B cell (primary cell): ENCODE results near the gene ARHGAP27. TPM values are rescaled to one million over a fixed set of nuclear protein-coding genes. Genes with fewer than 3 reads are reported as not detected.

Source experiments
- ATAC-seq: fragments of 200-7000 bp; cut with Tn5 transposase; one replicate; pipeline ENCODE4 v1.10.0; 2021; ENCODE audit warnings: low read depth, mild to moderate bottlenecking, moderate number of reproducible peaks, moderate library complexity
- CTCF ChIA-PET: fragments of 350-600 bp; sonication (Branson Sonifier 250); formaldehyde crosslinking; loops from one replicate; lab custom pipeline; 2021; ENCODE audit warnings: antibody characterized with exemption, inconsistent platforms; lab: Charles Lee
- POLR2A ChIA-PET: fragments of 350-600 bp; sonication (Branson Sonifier 250); formaldehyde crosslinking; loops from one replicate; lab custom pipeline; 2021; ENCODE audit warnings: antibody characterized with exemption; lab: Charles Lee
- DNase-seq: peaks from one replicate; pipeline ENCODE4 v3.0.0; 2013
- H2AFZ ChIP-seq: 2 replicates; pipeline ENCODE4 v1.6.1; 2012; ENCODE audit warnings: mild to moderate bottlenecking, low read depth, low read length; ENCODE audit not compliant: insufficient read depth, poor library complexity, severe bottlenecking
- H3K27ac ChIP-seq, 2 donors: 1 replicate in 1 of 2; 2 replicates in 1 of 2; pipeline ENCODE4 v1.5.1; 2012 to 2013; ENCODE audit warnings: low read length in 2 of 2, mild to moderate bottlenecking in 2 of 2, moderate library complexity in 1 of 2
- H3K27me3 ChIP-seq, 4 experiments: fragments of 200-600 bp in 1 of 4; sonication (generic) in 1 of 4; replicated peaks in 1 of 4; 1 replicate in 2 of 4; 2 replicates in 2 of 4; pipeline versions ENCODE4 v1.6.1 to v1.7.0; 2013 to 2016; ENCODE audit warnings: low read length in 3 of 4, mild to moderate bottlenecking in 2 of 4, mixed read lengths in 1 of 4, moderate library complexity in 1 of 4; ENCODE audit not compliant: insufficient read depth in 4 of 4, control insufficient read depth in 3 of 4; ENCODE audit errors: control extremely low read depth in 1 of 4
- H3K36me3 ChIP-seq, 2 experiments: replicated peaks in 1 of 2; 1 replicate in 1 of 2; 2 replicates in 1 of 2; pipeline versions ENCODE4 v1.6.1 to v1.7.1; 2013; ENCODE audit warnings: low read length in 1 of 2; ENCODE audit not compliant: insufficient read depth in 2 of 2, control insufficient read depth in 1 of 2; ENCODE audit errors: control extremely low read depth in 1 of 2, extremely low read depth in 1 of 2
- H3K4me1 ChIP-seq, 2 donors: fragments of 200-600 bp in 1 of 2; sonication (generic) in 1 of 2; 1 replicate in 1 of 2; 2 replicates in 1 of 2; pipeline versions ENCODE4 v1.5.1 to v1.6.1; 2013 to 2017; ENCODE audit warnings: low read length in 2 of 2; ENCODE audit not compliant: control insufficient read depth in 2 of 2, insufficient read depth in 2 of 2
- H3K4me2 ChIP-seq: replicated peaks from 2 replicates; pipeline ENCODE3; 2012; ENCODE audit warnings: mild to moderate bottlenecking, low read depth, low read length; ENCODE audit not compliant: poor library complexity, severe bottlenecking
- H3K4me3 ChIP-seq, 5 experiments: fragments of 200-600 bp in 1 of 5; sonication (generic) in 1 of 5; 1 replicate in 3 of 5; 2 replicates in 2 of 5; pipeline versions ENCODE4 v1.5.1 to v1.7.0; 2011 to 2016; ENCODE audit warnings: low read length in 4 of 5, mild to moderate bottlenecking in 4 of 5, low read depth in 2 of 5, control low read depth in 1 of 5, moderate library complexity in 1 of 5; ENCODE audit not compliant: insufficient read depth in 1 of 5; ENCODE audit errors: control extremely low read depth in 1 of 5, extremely low read depth in 1 of 5
- H3K79me2 ChIP-seq: fragments of 200-600 bp; sonication (generic); one replicate; pipeline ENCODE4 v1.6.0; 2016; ENCODE audit warnings: low read length; ENCODE audit not compliant: control insufficient read depth, insufficient read depth
- H3K9ac ChIP-seq: fragments of 200-600 bp; sonication (generic); 2 replicates; pipeline ENCODE4 v1.6.1; 2017; ENCODE audit warnings: mild to moderate bottlenecking, low read length, moderate library complexity
- H3K9me3 ChIP-seq, 3 donors: one replicate each; pipeline versions ENCODE4 v1.6.1 to v1.7.1; 2013; ENCODE audit warnings: low read length in 2 of 3; ENCODE audit not compliant: control insufficient read depth in 2 of 3, insufficient read depth in 1 of 3; ENCODE audit errors: control extremely low read depth in 1 of 3
- H4K20me1 ChIP-seq: 2 replicates; pipeline ENCODE4 v1.6.0; 2012; ENCODE audit warnings: mild to moderate bottlenecking, low read length; ENCODE audit not compliant: insufficient read depth, control insufficient read depth, poor library complexity, severe bottlenecking
- H3K27ac Mint-ChIP-seq: one replicate; pipeline ENCODE4 v1.8.0; 2021; ENCODE audit warnings: mixed read lengths
- H3K27me3 Mint-ChIP-seq: one replicate; pipeline ENCODE4 v1.8.0; 2021; ENCODE audit warnings: mixed read lengths
- H3K4me1 Mint-ChIP-seq: one replicate; pipeline ENCODE4 v1.8.0; 2021; ENCODE audit warnings: mixed read lengths
- H3K4me3 Mint-ChIP-seq: one replicate; pipeline ENCODE4 v1.8.0; 2021; ENCODE audit warnings: mixed read lengths
- H3K9me3 Mint-ChIP-seq: one replicate; pipeline ENCODE4 v1.8.0; 2022; ENCODE audit warnings: mixed read lengths; ENCODE audit not compliant: insufficient read depth
- CTCF ChIP-seq: fragments of 200-600 bp; IDR thresholded peaks from one replicate; pipeline ENCODE4 v1.8.0; 2022; ENCODE audit warnings: antibody characterized with exemption, mild to moderate bottlenecking
- EZH2 ChIP-seq: IDR thresholded peaks from 2 replicates; pipeline ENCODE4 v1.6.1; 2012; ENCODE audit warnings: borderline replicate concordance, low read depth, mild to moderate bottlenecking, moderate library complexity, low read length; ENCODE audit not compliant: insufficient read depth, poor library complexity, severe bottlenecking
- WGBS: methylation state at CpG from one replicate; pipeline ENCODE4 v1.1.5; 2013; ENCODE audit warnings: missing lambda C conversion rate; ENCODE audit not compliant: insufficient coverage; 5-methylcytosine and 5-hydroxymethylcytosine counted together
- intact Hi-C: fragments of 100-400 bp; cut with micrococcal nuclease; formaldehyde crosslinking; loops from one replicate; pipeline ENCODE4 v1.10.0; 2022
- polyA plus RNA-seq: library from polyadenylated mRNA; depleted of rRNA; stranded (reverse); fragments of >200 nt; gene quantifications from 2 replicates; pipeline ENCODE4 v1.2.3, GENCODE V29; 2012
- total RNA-seq, 2 donors: library from RNA; stranded (reverse); fragments of 120-200 nt in 1 of 2; gene quantifications; 1 replicate in 1 of 2; 2 replicates in 1 of 2; pipeline versions ENCODE4 v1.2.3 to v1.2.4, GENCODE V29; 2013 to 2022

ARHGAP27 gene
- total and polyA plus RNA-seq, 2 donors (not counting 1 experiment from before 2014, with no cell fraction given): 159 to 227 TPM

GRCh38 chr17:45440161-45440778 is 7.6 kb upstream of the ARHGAP27 start:
- no peak for TF ChIP-seq CTCF
- CTCF ChIA-PET: interaction anchor here (1.2 to 1.4 kb wide), 2 partner anchors 12 to 43 kb away, joined by 3 to 4 read pairs; no protein-coding TSS in a partner anchor
- H3K4me1 Mint-ChIP-seq: peaks cover 9% of the 10 kb centered on the region

GRCh38 chr17:45438931-45439610 is 6.4 kb upstream of the ARHGAP27 start:
- H3K9me3 Mint-ChIP-seq: no peaks in the 10 kb centered on the region
- no peak for ATAC-seq
- H3K27me3 ChIP-seq: no peaks in the 10 kb centered on the region
- H3K4me2 ChIP-seq: no peak overlapping the region
- no peak overlapping the region for H3K27ac ChIP-seq
- peaks cover 9% of the 10 kb centered on the region for H3K4me1 Mint-ChIP-seq
- H3K4me3 ChIP-seq: no peak overlapping the region
- 99% methylated on average over 9 of the region's 11 CpGs for WGBS
- TF ChIP-seq EZH2 (no peak), CTCF (no peak)
- no peak overlapping the region for H3K27ac Mint-ChIP-seq
- ChIA-PET POLR2A (no interaction called here), CTCF (interaction anchor here (0.7 to 1.0 kb wide), 2 partner anchors 10 to 54 kb away, joined by 3 read pairs; no protein-coding TSS in a partner anchor)
- no peak overlapping the region for H3K9ac ChIP-seq
- H3K4me1 ChIP-seq: peaks cover 8 to 12% of the 10 kb centered on the region in 2 donors
- H3K9me3 ChIP-seq: no peaks in the 10 kb centered on the region
- no peaks in the 10 kb centered on the region for H3K79me2 ChIP-seq
- DNase-seq: no peak
- no peaks in the 10 kb centered on the region for H4K20me1 ChIP-seq
- intact Hi-C loops: no loop called here
- no peak overlapping the region for H3K4me3 Mint-ChIP-seq
- no peak overlapping the region for H2AFZ ChIP-seq
- no peaks in the 10 kb centered on the region for H3K27me3 Mint-ChIP-seq
- H3K36me3 ChIP-seq: peaks cover 2 to 15% of the 10 kb centered on the region in 2 experiments

More at GRCh38 chr17:45440161-45440778, 7.6 kb upstream of the ARHGAP27 start:
- DNase-seq (no peak), ATAC-seq (no peak)
- no peak overlapping the region for H2AFZ ChIP-seq
- WGBS: 89% methylated on average over 8 of the region's 10 CpGs
- no peak overlapping the region for H3K27ac Mint-ChIP-seq
- no peak overlapping the region for H3K9ac ChIP-seq
- H3K79me2 ChIP-seq: no peaks in the 10 kb centered on the region
- no peak overlapping the region for H3K4me2 ChIP-seq
- H3K27me3 Mint-ChIP-seq: no peaks in the 10 kb centered on the region
- H3K9me3 Mint-ChIP-seq: no peaks in the 10 kb centered on the region
- no peaks in the 10 kb centered on the region for H4K20me1 ChIP-seq
- no peak overlapping the region for H3K27ac ChIP-seq
- no peak overlapping the region for H3K4me3 Mint-ChIP-seq
- intact Hi-C loops: no loop called here
- no peak overlapping the region for H3K4me3 ChIP-seq
- peaks cover 2 to 17% of the 10 kb centered on the region in 2 experiments for H3K36me3 ChIP-seq
- H3K4me1 ChIP-seq: peaks cover 8 to 12% of the 10 kb centered on the region in 2 donors
- H3K27me3 ChIP-seq: no peaks in the 10 kb centered on the region
- POLR2A ChIA-PET: no interaction called here
- no peaks in the 10 kb centered on the region for H3K9me3 ChIP-seq
